Uterus (tissue), 2 donors: ENCODE data around the gene SLC44A5.
"Not testable (repeated sequence)": the region's sequence is repeated elsewhere in the genome, so short reads cannot be mapped to it uniquely, and the experiment has no call there.

Experiments
- CTCF ChIP-seq, 4 experiments: fragments of 200-600 bp in 2 of 4; fragments of 450-650 bp in 2 of 4; sonication (generic) in 2 of 4; IDR thresholded peaks; one replicate each; pipeline ENCODE4 v1.5.1; 2016 to 2019; ENCODE audit warnings: antibody characterized with exemption in 4 of 4, mild to moderate bottlenecking in 2 of 4, moderate library complexity in 1 of 4
- POLR2A ChIP-seq, 2 donors: fragments of 450-650 bp; IDR thresholded peaks; one replicate each; pipeline ENCODE4 v1.6.1; 2016; ENCODE audit warnings: antibody characterized with exemption in 2 of 2, mild to moderate bottlenecking in 1 of 2, moderate library complexity in 1 of 2

GRCh38 chr1:75404681-75405080 is 206.2 kb downstream of the SLC44A5 start:
- TF ChIP-seq CTCF, POLR2A (IDR thresholded peaks at IDR 0.05): not testable (repeated sequence)
